ENCODE results near the gene RBFOX1. TPM values are rescaled to one million over a fixed set of nuclear protein-coding genes. Genes with fewer than 3 reads are reported as not detected.

RBFOX1 gene
- polyA plus RNA-seq, 1 experiment: not detected

- no peak overlapping the region for H3K27ac ChIP-seq (ENCODE audit: low read depth, low read length)
- no peaks in the 10 kb centered on the region for H3K27me3 ChIP-seq (ENCODE audit: control insufficient read depth, insufficient read depth, low read length)
- ChIA-PET POLR2A (no interaction called here), CTCF (no interaction called here)
- TF ChIP-seq CTCF (IDR thresholded peaks at IDR 0.05; ENCODE audit: low read depth, low read length): no peak
- DNase-seq (ENCODE audit: low read depth, low spot score): no peak
- peaks cover 52% of the 10 kb centered on the region for H3K9me3 ChIP-seq (ENCODE audit: control insufficient read depth, insufficient read depth, low read length)
- H3K4me3 ChIP-seq (ENCODE audit: low read depth, low read length): no peak overlapping the region
Observed at GRCh38 chr16:7313170-7313569, 19.5 kb upstream of the RBFOX1 start.

- ChIA-PET POLR2A (no interaction called here), CTCF (no interaction called here)
- H3K9me3 ChIP-seq (ENCODE audit: control insufficient read depth, insufficient read depth, low read length): peaks cover 48% of the 10 kb centered on the region
- H3K4me3 ChIP-seq (ENCODE audit: low read depth, low read length): no peak overlapping the region
- no peak overlapping the region for H3K27ac ChIP-seq (ENCODE audit: low read depth, low read length)
- no peaks in the 10 kb centered on the region for H3K27me3 ChIP-seq (ENCODE audit: control insufficient read depth, insufficient read depth, low read length)
- TF ChIP-seq CTCF (IDR thresholded peaks at IDR 0.05; ENCODE audit: low read depth, low read length): no peak
- no peak for DNase-seq (ENCODE audit: low read depth, low spot score)
Observed at GRCh38 chr16:7314163-7314562, 18.5 kb upstream of the RBFOX1 start.

GRCh38 chr16:7315813-7316212 is 16.8 kb upstream of the RBFOX1 start:
- Histone ChIP-seq H3K27ac (ENCODE audit: low read depth, low read length) (no peak overlapping the region), H3K9me3 (ENCODE audit: control insufficient read depth, insufficient read depth, low read length) (peaks cover 35% of the 10 kb centered on the region), H3K27me3 (ENCODE audit: control insufficient read depth, insufficient read depth, low read length) (no peaks in the 10 kb centered on the region), H3K4me3 (ENCODE audit: low read depth, low read length) (no peak overlapping the region)
- DNase-seq (ENCODE audit: low read depth, low spot score): no peak
- POLR2A ChIA-PET: no interaction called here
- no peak for TF ChIP-seq CTCF (IDR thresholded peaks at IDR 0.05; ENCODE audit: low read depth, low read length)
- CTCF ChIA-PET: no interaction called here

GRCh38 chr16:7316281-7316888 is 16.3 kb upstream of the RBFOX1 start:
- ChIA-PET CTCF (no interaction called here), POLR2A (no interaction called here)
- DNase-seq (ENCODE audit: low read depth, low spot score): no peak
- no peaks in the 10 kb centered on the region for H3K27me3 ChIP-seq (ENCODE audit: control insufficient read depth, insufficient read depth, low read length)
- H3K4me3 ChIP-seq (ENCODE audit: low read depth, low read length): no peak overlapping the region
- no peak overlapping the region for H3K27ac ChIP-seq (ENCODE audit: low read depth, low read length)
- TF ChIP-seq CTCF (IDR thresholded peaks at IDR 0.05; ENCODE audit: low read depth, low read length): no peak
- peaks cover 32% of the 10 kb centered on the region for H3K9me3 ChIP-seq (ENCODE audit: control insufficient read depth, insufficient read depth, low read length)

- H3K27ac ChIP-seq (ENCODE audit: low read depth, low read length): no peak overlapping the region
- peaks cover 26% of the 10 kb centered on the region; the same call in 1 of the 2 replicates for H3K9me3 ChIP-seq (ENCODE audit: control insufficient read depth, insufficient read depth, low read length)
- H3K4me3 ChIP-seq (ENCODE audit: low read depth, low read length): no peak overlapping the region
- POLR2A ChIA-PET: no interaction called here
- H3K27me3 ChIP-seq (ENCODE audit: control insufficient read depth, insufficient read depth, low read length): no peaks in the 10 kb centered on the region
- CTCF ChIA-PET: no interaction called here
- no peak for TF ChIP-seq CTCF (IDR thresholded peaks at IDR 0.05; ENCODE audit: low read depth, low read length)
- DNase-seq (ENCODE audit: low read depth, low spot score): no peak
Observed at GRCh38 chr16:7317982-7318381, 14.7 kb upstream of the RBFOX1 start.
